ENCODE data around the gene ADAMTS18.

Gene ADAMTS18

DNA sequence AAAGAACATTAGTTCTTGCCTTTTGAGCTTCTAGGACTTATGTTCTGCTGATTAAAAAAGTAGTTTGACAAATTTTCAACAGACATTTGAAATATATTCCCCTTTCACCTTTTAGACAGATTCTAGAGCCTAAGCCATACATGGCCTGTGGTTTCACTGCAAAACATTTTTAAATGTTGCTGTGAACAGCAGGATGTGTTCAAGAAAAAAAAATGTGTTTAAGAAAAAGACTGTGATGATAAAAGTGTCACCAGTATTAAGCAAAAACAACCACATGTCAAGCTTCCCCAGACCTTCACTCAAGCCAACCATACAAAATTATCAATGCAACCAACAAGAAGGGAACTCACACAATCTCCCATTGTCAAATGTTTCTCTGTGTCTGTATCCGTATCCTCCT, 132.2 kb downstream of the ADAMTS18 start:
- Histone ChIP-seq H3K4me3 (ENCODE audit: low read length) (no peak overlapping the region), H3K9ac (ENCODE audit: low read depth, low read length) (no peak overlapping the region), H3K36me3 (ENCODE audit: insufficient read depth, low read length) (no peaks in the 10 kb centered on the region), H3K4me1 (ENCODE audit: insufficient read depth, low read length) (peaks cover 3% of the 10 kb centered on the region; the same call in 1 of the 2 replicates), H3K27me3 (ENCODE audit: insufficient read depth, low read length) (no peaks in the 10 kb centered on the region), H3K27ac (ENCODE audit: low read depth, low read length) (no peak overlapping the region), H3K9me3 (ENCODE audit: insufficient read depth, low read depth, low read length) (no peaks in the 10 kb centered on the region)
- 92% methylated on average over 1 of the region's 1 CpG for WGBS

GRCh38 chr16:77302249-77302648, 132.6 kb downstream of the ADAMTS18 start:
- Histone ChIP-seq H3K36me3 (ENCODE audit: insufficient read depth, low read length) (no peaks in the 10 kb centered on the region), H3K27ac (ENCODE audit: low read depth, low read length) (no peak overlapping the region), H3K4me1 (ENCODE audit: insufficient read depth, low read length) (peaks cover 3% of the 10 kb centered on the region; the same call in 1 of the 2 replicates), H3K9ac (ENCODE audit: low read depth, low read length) (no peak overlapping the region), H3K27me3 (ENCODE audit: insufficient read depth, low read length) (no peaks in the 10 kb centered on the region), H3K9me3 (ENCODE audit: insufficient read depth, low read depth, low read length) (no peaks in the 10 kb centered on the region), H3K4me3 (ENCODE audit: low read length) (no peak overlapping the region)
- WGBS, result 93% methylated on average over 5 of the region's 5 CpGs

- Histone ChIP-seq H3K4me1 (ENCODE audit: insufficient read depth, low read length) (peaks cover 3% of the 10 kb centered on the region; the same call in 1 of the 2 replicates), H3K9me3 (ENCODE audit: insufficient read depth, low read depth, low read length) (no peaks in the 10 kb centered on the region), H3K36me3 (ENCODE audit: insufficient read depth, low read length) (no peaks in the 10 kb centered on the region), H3K9ac (ENCODE audit: low read depth, low read length) (no peak overlapping the region), H3K27me3 (ENCODE audit: insufficient read depth, low read length) (no peaks in the 10 kb centered on the region), H3K27ac (ENCODE audit: low read depth, low read length) (no peak overlapping the region), H3K4me3 (ENCODE audit: low read length) (no peak overlapping the region)
- 97% methylated on average over 2 of the region's 3 CpGs for WGBS
Observed at GRCh38 chr16:77300256-77300655, 134.6 kb downstream of the ADAMTS18 start.

DNA sequence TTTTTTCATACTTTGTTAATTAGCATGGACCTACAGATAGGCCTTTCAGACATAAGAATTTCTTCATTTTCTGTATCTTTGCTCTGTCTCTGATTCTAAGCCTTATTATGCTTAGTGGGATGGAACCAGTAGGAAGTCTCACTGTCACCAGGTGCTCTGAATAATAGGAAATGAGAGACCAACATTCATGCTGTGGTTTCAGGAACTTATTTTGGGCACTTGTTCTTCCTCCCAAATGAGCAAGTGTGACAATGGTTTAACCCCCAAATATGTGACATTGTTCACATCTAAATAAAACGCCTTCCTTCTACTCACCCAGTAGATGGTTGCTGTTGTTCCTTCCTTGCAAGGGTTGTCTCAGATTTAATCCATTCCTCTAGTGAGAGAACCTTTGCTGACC, 135.4 kb downstream of the ADAMTS18 start:
- Histone ChIP-seq H3K27ac (ENCODE audit: low read depth, low read length) (no peak overlapping the region), H3K27me3 (ENCODE audit: insufficient read depth, low read length) (no peaks in the 10 kb centered on the region), H3K4me1 (ENCODE audit: insufficient read depth, low read length) (peaks cover 3% of the 10 kb centered on the region; the same call in 1 of the 2 replicates), H3K9ac (ENCODE audit: low read depth, low read length) (no peak overlapping the region), H3K9me3 (ENCODE audit: insufficient read depth, low read depth, low read length) (no peaks in the 10 kb centered on the region), H3K4me3 (ENCODE audit: low read length) (no peak overlapping the region), H3K36me3 (ENCODE audit: insufficient read depth, low read length) (no peaks in the 10 kb centered on the region)
- WGBS, result 89% methylated on average over 1 of the region's 1 CpG

GRCh38 chr16:77298418-77299360, 136.1 kb downstream of the ADAMTS18 start:
- H3K9ac ChIP-seq (ENCODE audit: low read depth, low read length), result no peak overlapping the region
- H3K9me3 ChIP-seq (ENCODE audit: insufficient read depth, low read depth, low read length), result no peaks in the 10 kb centered on the region
- H3K27ac ChIP-seq (ENCODE audit: low read depth, low read length), result no peak overlapping the region
- H3K4me3 ChIP-seq (ENCODE audit: low read length), result no peak overlapping the region
- H3K27me3 ChIP-seq (ENCODE audit: insufficient read depth, low read length), result no peaks in the 10 kb centered on the region
- no peaks in the 10 kb centered on the region for H3K36me3 ChIP-seq (ENCODE audit: insufficient read depth, low read length)
- WGBS, result 87% methylated on average over 12 of the region's 12 CpGs
- peaks cover 3% of the 10 kb centered on the region; the same call in 1 of the 2 replicates for H3K4me1 ChIP-seq (ENCODE audit: insufficient read depth, low read length)

GRCh38 chr16:77297996-77298395, 136.8 kb downstream of the ADAMTS18 start:
- Histone ChIP-seq H3K27ac (ENCODE audit: low read depth, low read length) (no peak overlapping the region), H3K4me3 (ENCODE audit: low read length) (no peak overlapping the region), H3K27me3 (ENCODE audit: insufficient read depth, low read length) (no peaks in the 10 kb centered on the region)

DNA sequence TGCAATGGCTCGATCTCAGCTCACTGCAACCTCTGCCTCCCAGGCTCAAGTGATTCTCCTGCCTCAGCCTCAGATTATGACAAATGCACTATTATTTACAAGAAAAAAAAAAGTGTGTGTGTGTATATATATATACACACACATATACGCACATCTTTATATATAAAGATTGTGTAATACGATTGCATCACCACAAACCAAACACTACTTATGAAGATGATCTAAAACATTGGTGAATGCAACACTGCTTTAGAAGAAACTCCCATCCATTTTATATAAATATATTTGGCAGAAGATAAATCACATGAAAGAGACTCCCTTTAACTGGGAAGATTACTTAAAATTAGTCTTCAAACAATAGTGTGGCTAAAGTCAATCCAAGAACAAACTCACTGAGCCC, 138.9 kb downstream of the ADAMTS18 start:
- peaks cover 3% of the 10 kb centered on the region; the same call in 1 of the 2 replicates for H3K4me1 ChIP-seq (ENCODE audit: insufficient read depth, low read length)
- WGBS, result 93% methylated on average over 1 of the region's 3 CpGs
- H3K36me3 ChIP-seq (ENCODE audit: insufficient read depth, low read length), result no peaks in the 10 kb centered on the region

More at GRCh38 chr16:77297996-77298395, 136.8 kb downstream of the ADAMTS18 start:
- no peaks in the 10 kb centered on the region for H3K36me3 ChIP-seq (ENCODE audit: insufficient read depth, low read length)
- H3K9ac ChIP-seq (ENCODE audit: low read depth, low read length), result no peak overlapping the region
- no peaks in the 10 kb centered on the region for H3K9me3 ChIP-seq (ENCODE audit: insufficient read depth, low read depth, low read length)
- peaks cover 3% of the 10 kb centered on the region; the same call in 1 of the 2 replicates for H3K4me1 ChIP-seq (ENCODE audit: insufficient read depth, low read length)
- WGBS, result 95% methylated on average over 5 of the region's 5 CpGs

GRCh38 chr16:77290451-77291115, 144.3 kb downstream of the ADAMTS18 start:
- no peak overlapping the region for H3K9ac ChIP-seq (ENCODE audit: low read depth, low read length)
- H3K27ac ChIP-seq (ENCODE audit: low read depth, low read length), result no peak overlapping the region
- H3K9me3 ChIP-seq (ENCODE audit: insufficient read depth, low read depth, low read length), result no peaks in the 10 kb centered on the region
- no peak overlapping the region for H3K4me3 ChIP-seq (ENCODE audit: low read length)
- H3K27me3 ChIP-seq (ENCODE audit: insufficient read depth, low read length), result no peaks in the 10 kb centered on the region
- no peaks in the 10 kb centered on the region for H3K36me3 ChIP-seq (ENCODE audit: insufficient read depth, low read length)
- peaks cover 5% of the 10 kb centered on the region; the same call in 1 of the 2 replicates for H3K4me1 ChIP-seq (ENCODE audit: insufficient read depth, low read length)
- 96% methylated on average over 10 of the region's 10 CpGs for WGBS

More for the DNA sequence above, 138.9 kb downstream of the ADAMTS18 start:
- Histone ChIP-seq H3K9ac (ENCODE audit: low read depth, low read length) (no peak overlapping the region), H3K4me3 (ENCODE audit: low read length) (no peak overlapping the region), H3K27ac (ENCODE audit: low read depth, low read length) (no peak overlapping the region), H3K27me3 (ENCODE audit: insufficient read depth, low read length) (no peaks in the 10 kb centered on the region), H3K9me3 (ENCODE audit: insufficient read depth, low read depth, low read length) (no peaks in the 10 kb centered on the region)

DNA sequence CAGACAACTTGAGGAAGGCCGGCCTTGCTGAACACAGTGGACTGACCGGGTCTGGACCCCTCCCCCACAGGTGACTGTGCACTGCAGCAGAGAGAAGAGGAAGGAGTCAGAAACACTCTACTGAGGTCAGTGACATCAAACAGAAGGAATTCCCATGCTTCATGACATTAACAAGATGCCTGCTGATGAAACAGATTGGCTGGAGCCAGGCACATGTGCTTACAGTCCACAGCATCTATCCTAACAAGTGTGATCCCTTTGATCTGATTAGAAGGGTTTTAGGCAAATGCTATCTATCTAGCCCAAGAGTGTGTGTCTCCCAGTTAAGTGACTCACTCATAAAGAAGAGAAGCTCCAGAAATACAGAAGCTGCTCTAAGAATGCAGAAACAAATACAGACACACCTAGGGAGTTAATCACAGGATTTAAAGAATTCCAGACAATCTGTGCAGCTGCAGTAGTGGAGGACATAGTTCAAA, 145.5 kb downstream of the ADAMTS18 start:
- 88% methylated on average over 2 of the region's 2 CpGs for WGBS
- H3K9me3 ChIP-seq (ENCODE audit: insufficient read depth, low read depth, low read length), result no peaks in the 10 kb centered on the region
- H3K27ac ChIP-seq (ENCODE audit: low read depth, low read length), result no peak overlapping the region

DNA sequence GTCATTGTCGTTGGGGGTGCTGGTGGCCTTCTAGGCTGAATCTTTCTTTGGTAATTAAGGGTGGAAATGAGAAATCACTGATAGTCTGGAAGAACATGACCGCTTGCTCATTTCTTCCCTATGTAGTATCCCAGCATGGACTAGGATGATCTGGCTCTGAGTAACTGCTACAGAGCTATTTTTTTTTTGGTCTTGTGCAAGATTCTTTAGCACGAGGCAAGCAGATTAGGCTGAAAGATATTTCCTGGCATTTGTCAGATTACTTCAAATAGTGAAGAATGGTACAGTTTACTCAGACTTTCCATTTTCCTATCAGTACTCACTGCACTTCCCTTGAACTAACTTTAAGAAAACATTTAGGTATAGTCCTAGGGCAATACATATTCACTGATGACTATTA, 146.6 kb downstream of the ADAMTS18 start:
- Histone ChIP-seq H3K4me1 (ENCODE audit: insufficient read depth, low read length) (peaks cover 5% of the 10 kb centered on the region; the same call in 1 of the 2 replicates), H3K9ac (ENCODE audit: low read depth, low read length) (no peak overlapping the region), H3K27ac (ENCODE audit: low read depth, low read length) (no peak overlapping the region), H3K36me3 (ENCODE audit: insufficient read depth, low read length) (no peaks in the 10 kb centered on the region), H3K9me3 (ENCODE audit: insufficient read depth, low read depth, low read length) (no peaks in the 10 kb centered on the region), H3K4me3 (ENCODE audit: low read length) (no peak overlapping the region), H3K27me3 (ENCODE audit: insufficient read depth, low read length) (no peaks in the 10 kb centered on the region)
- WGBS, result 93% methylated on average over 3 of the region's 3 CpGs

More for the DNA sequence above, 145.5 kb downstream of the ADAMTS18 start:
- Histone ChIP-seq H3K9ac (ENCODE audit: low read depth, low read length) (no peak overlapping the region), H3K27me3 (ENCODE audit: insufficient read depth, low read length) (no peaks in the 10 kb centered on the region), H3K36me3 (ENCODE audit: insufficient read depth, low read length) (no peaks in the 10 kb centered on the region), H3K4me1 (ENCODE audit: insufficient read depth, low read length) (peaks cover 5% of the 10 kb centered on the region; the same call in 1 of the 2 replicates), H3K4me3 (ENCODE audit: low read length) (no peak overlapping the region)

DNA sequence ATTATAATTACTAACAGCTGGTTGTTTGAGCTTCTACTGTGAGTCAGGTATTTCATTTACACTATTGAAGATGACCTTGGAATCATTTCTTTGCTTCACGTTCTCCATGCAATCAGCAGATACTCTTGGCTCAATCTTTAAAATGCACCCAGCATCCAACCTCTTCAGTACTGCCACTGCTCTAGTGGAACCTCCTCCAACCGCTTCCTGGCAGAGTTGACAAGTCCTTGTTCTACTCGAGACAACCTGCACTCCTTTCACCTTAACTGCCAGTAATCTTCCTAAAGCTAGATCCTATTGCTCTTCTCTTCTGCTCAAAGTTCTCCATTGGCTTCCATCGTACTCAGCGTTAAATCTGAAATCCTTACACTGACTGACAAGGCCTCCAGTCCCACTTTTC, 149.2 kb downstream of the ADAMTS18 start:
- H3K4me3 ChIP-seq (ENCODE audit: low read length), result no peak overlapping the region
- peaks cover 5% of the 10 kb centered on the region; the same call in 1 of the 2 replicates for H3K4me1 ChIP-seq (ENCODE audit: insufficient read depth, low read length)
- H3K9ac ChIP-seq (ENCODE audit: low read depth, low read length), result no peak overlapping the region
- H3K27me3 ChIP-seq (ENCODE audit: insufficient read depth, low read length), result no peaks in the 10 kb centered on the region
- no peaks in the 10 kb centered on the region for H3K36me3 ChIP-seq (ENCODE audit: insufficient read depth, low read length)
- no peaks in the 10 kb centered on the region for H3K9me3 ChIP-seq (ENCODE audit: insufficient read depth, low read depth, low read length)
- WGBS, result 95% methylated on average over 5 of the region's 5 CpGs
- H3K27ac ChIP-seq (ENCODE audit: low read depth, low read length), result no peak overlapping the region
